Erythroblast (primary cell): ENCODE results near the gene GPR18.

Source experiments
- GATA1 ChIP-seq: IDR thresholded peaks from 2 replicates; pipeline ENCODE4 v1.6.1; 2011; ENCODE audit warnings: low read depth, mild to moderate bottlenecking, control low read depth, low read length, moderate library complexity
- POLR2A ChIP-seq: IDR thresholded peaks from 2 replicates; pipeline ENCODE4 v1.6.1; 2011; ENCODE audit warnings: mild to moderate bottlenecking, low read length

DNA sequence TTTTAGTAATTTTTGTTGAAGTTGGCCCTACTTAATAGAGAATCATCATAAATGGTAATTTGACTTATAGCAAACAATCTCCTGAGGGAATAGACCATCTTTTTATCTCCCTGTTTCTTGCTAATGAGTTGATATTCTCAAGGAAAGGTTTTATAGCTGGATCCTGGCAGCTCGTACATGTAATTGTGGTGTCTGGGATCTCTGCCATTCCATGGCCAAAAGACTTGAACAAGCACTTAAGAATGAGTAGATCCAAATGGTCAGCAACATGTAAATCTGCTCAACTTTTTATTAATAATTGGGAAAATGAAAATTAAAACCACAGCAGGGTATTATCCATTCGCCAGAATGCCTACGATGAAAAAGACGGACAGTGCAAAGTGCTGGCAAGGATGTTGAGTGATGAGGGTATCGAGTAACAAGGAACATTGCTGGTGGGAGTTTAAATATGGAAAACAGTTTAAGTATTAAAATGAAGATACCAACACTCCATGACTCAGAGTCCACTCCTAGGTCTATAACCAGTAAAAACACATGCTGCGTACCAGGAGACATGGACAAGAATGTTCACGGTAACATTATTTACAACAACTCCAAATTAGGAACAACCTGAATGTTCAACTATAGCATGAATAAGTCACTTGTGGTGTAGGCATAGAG, 5.1 kb upstream of the GPR18 start:
- no peak for TF ChIP-seq POLR2A
- no peak for TF ChIP-seq GATA1
